Right lobe of liver (tissue), 6 donors: ENCODE measurements around the gene RAB11FIP3. TPM values are rescaled to one million over a fixed set of nuclear protein-coding genes. Genes with fewer than 3 reads are reported as not detected.

Source experiments
- ATAC-seq, 4 donors: fragments of 200-7000 bp; cut with Tn5 transposase; one replicate each; pipeline ENCODE4 v1.9.1; 2020; ENCODE audit warnings: mild to moderate bottlenecking in 4 of 4, moderate library complexity in 4 of 4
- DNase-seq, 3 donors: peaks; one replicate each; pipeline ENCODE4 v3.0.0-alpha.2; 2020
- H3K27ac ChIP-seq, 3 donors: fragments of 200-600 bp; one replicate each; pipeline ENCODE4 v1.8.0; 2022
- H3K27me3 ChIP-seq, 2 donors: fragments of 200-600 bp; one replicate each; pipeline ENCODE4 v1.8.0; 2022
- H3K36me3 ChIP-seq, 4 donors: fragments of 200-600 bp; sonication (generic) in 1 of 4; one replicate each; pipeline versions ENCODE4 v1.5.1 to v1.8.0; 2017 to 2022; ENCODE audit warnings: control low read depth in 1 of 4
- H3K4me1 ChIP-seq, 4 donors: fragments of 200-600 bp; sonication (generic) in 1 of 4; one replicate each; pipeline versions ENCODE4 v1.5.1 to v1.8.0; 2017 to 2022; ENCODE audit warnings: control low read depth in 1 of 4
- H3K4me3 ChIP-seq, 3 donors: fragments of 200-600 bp; one replicate each; pipeline ENCODE4 v1.8.0; 2022
- H3K9me3 ChIP-seq, 4 donors: fragments of 200-600 bp; sonication (generic) in 1 of 4; one replicate each; pipeline versions ENCODE4 v1.5.1 to v1.8.0; 2017 to 2022; ENCODE audit warnings: control low read depth in 1 of 4
- CTCF ChIP-seq, 4 donors: fragments of 200-600 bp in 3 of 4; fragments of 450-650 bp in 1 of 4; IDR thresholded peaks; one replicate each; pipeline versions ENCODE4 v1.5.1 to v1.8.0; 2016 to 2022; ENCODE audit warnings: antibody characterized with exemption in 4 of 4, mild to moderate bottlenecking in 2 of 4
- POLR2A ChIP-seq: fragments of 450-650 bp; IDR thresholded peaks from one replicate; pipeline ENCODE4 v1.6.1; 2017; ENCODE audit warnings: antibody characterized with exemption, mild to moderate bottlenecking
- WGBS: methylation state at CpG from one replicate; pipeline ENCODE4 v1.1.6; 2018; ENCODE audit warnings: low coverage, low lambda C conversion rate; ENCODE audit not compliant: insufficient coverage; ENCODE audit errors: missing lambda C conversion rate; 5-methylcytosine and 5-hydroxymethylcytosine counted together
- intact Hi-C, 2 donors: fragments of 100-400 bp; cut with DNase I; formaldehyde crosslinking; loops; one replicate each; pipeline versions ENCODE4 v1.11.2 to v1.14.1; 2022
- total RNA-seq, 6 experiments: library from RNA; depleted of rRNA in 2 of 6; stranded (reverse); fragments of >200 nt in 2 of 6; fragmentation: NEBNext Ultra II Directional in 3 of 6; extraction: Animal tissue kit (Norgen Biotek cat#: 25700) in 3 of 6; gene quantifications; one replicate each; pipeline versions ENCODE4 v1.1.0 to v1.2.4, GENCODE V29; 2016 to 2023
- donor health status: DM: no; HTN: yes; CAD: no.
- donor health status: DM: no; HTN: no; CAD: no.
- donor health status: DM: no; HTN: no; CAD: no.
- donor health status: DM: no; HTN: yes; CAD: no.
- donor health status: DM: no; HTN: yes; CAD: no.

RAB11FIP3 gene
- total RNA-seq, 6 experiments from 2014 or later = 19.5 to 38.3 (median 25.5) TPM

- TF ChIP-seq CTCF (IDR thresholded peaks at IDR 0.05) (no peak), POLR2A (no peak)
- 59% methylated on average over 3 of the region's 11 CpGs for WGBS
- H3K4me1 ChIP-seq = peaks cover 0 to 10% (median 0%) of the 10 kb centered on the region in 4 donors
- H3K27ac ChIP-seq = no peak overlapping the region
- no peaks in the 10 kb centered on the region for H3K9me3 ChIP-seq
- peaks cover 0 to 10% (median 4%) of the 10 kb centered on the region in 4 donors for H3K36me3 ChIP-seq
- no peak overlapping the region for H3K4me3 ChIP-seq
- no peaks in the 10 kb centered on the region for H3K27me3 ChIP-seq
- intact Hi-C loops = no loop called here
- DNase-seq (no peak), ATAC-seq (no peak)
These were observed 128.8 kb downstream of the RAB11FIP3 start for GRCh38 chr16:554297-554621.

GRCh38 chr16:554640-555365 is 129.4 kb downstream of the RAB11FIP3 start:
- ATAC-seq (no peak), DNase-seq (no peak)
- intact Hi-C loops = no loop called here
- Histone ChIP-seq H3K9me3 (no peaks in the 10 kb centered on the region), H3K4me1 (peaks cover 0 to 10% (median 0%) of the 10 kb centered on the region in 4 donors), H3K36me3 (peaks cover 0 to 10% (median 4%) of the 10 kb centered on the region in 4 donors), H3K27ac (no peak overlapping the region), H3K4me3 (no peak overlapping the region), H3K27me3 (no peaks in the 10 kb centered on the region)
- no peak for TF ChIP-seq CTCF (IDR thresholded peaks at IDR 0.05)
- no peak for TF ChIP-seq POLR2A
- WGBS = 85% methylated on average over 7 of the region's 54 CpGs

- intact Hi-C loops = no loop called here
- no peak for DNase-seq
- H3K4me1 ChIP-seq = peaks cover 0 to 10% (median 0%) of the 10 kb centered on the region in 4 donors
- WGBS = 76% methylated on average over 14 of the region's 32 CpGs
- H3K4me3 ChIP-seq = no peak overlapping the region
- H3K27me3 ChIP-seq = no peaks in the 10 kb centered on the region
- H3K36me3 ChIP-seq = peaks cover 0 to 10% (median 4%) of the 10 kb centered on the region in 4 donors
- TF ChIP-seq POLR2A (no peak), CTCF (IDR thresholded peaks at IDR 0.05) (no peak)
- no peaks in the 10 kb centered on the region for H3K9me3 ChIP-seq
- no peak for ATAC-seq
- H3K27ac ChIP-seq = no peak overlapping the region
These were observed 130.4 kb downstream of the RAB11FIP3 start for GRCh38 chr16:555528-556473.

- H3K4me3 ChIP-seq = no peak overlapping the region
- intact Hi-C loops = no loop called here
- WGBS = no CpG with 5 or more reads among the region's 32 CpGs
- no peaks in the 10 kb centered on the region for H3K9me3 ChIP-seq
- H3K27me3 ChIP-seq = no peaks in the 10 kb centered on the region
- ATAC-seq = no peak
- peaks cover 0 to 10% (median 0%) of the 10 kb centered on the region in 4 donors for H3K4me1 ChIP-seq
- no peak overlapping the region for H3K27ac ChIP-seq
- DNase-seq = no peak
- peaks cover 0 to 8% (median 4%) of the 10 kb centered on the region in 4 donors for H3K36me3 ChIP-seq
- TF ChIP-seq POLR2A (no peak), CTCF (IDR thresholded peaks at IDR 0.05) (no peak)
These were observed 131.2 kb downstream of the RAB11FIP3 start for GRCh38 chr16:556474-557173.
